GM18505 (cell line): ENCODE results near the gene CUBN.

Experiments
- ATAC-seq: cut with Tn5 transposase; IDR thresholded peaks from one replicate; pipeline ENCODE4 v1.9.1; 2021; ENCODE audit not compliant: unreplicated experiment
- POLR2A ChIP-seq: IDR thresholded peaks from 4 replicates; pipeline ENCODE4 v1.6.1; 2011; ENCODE audit warnings: borderline replicate concordance; ENCODE audit not compliant: insufficient read depth, insufficient read length; ENCODE audit errors: extremely low read depth

The CUBN gene

DNA sequence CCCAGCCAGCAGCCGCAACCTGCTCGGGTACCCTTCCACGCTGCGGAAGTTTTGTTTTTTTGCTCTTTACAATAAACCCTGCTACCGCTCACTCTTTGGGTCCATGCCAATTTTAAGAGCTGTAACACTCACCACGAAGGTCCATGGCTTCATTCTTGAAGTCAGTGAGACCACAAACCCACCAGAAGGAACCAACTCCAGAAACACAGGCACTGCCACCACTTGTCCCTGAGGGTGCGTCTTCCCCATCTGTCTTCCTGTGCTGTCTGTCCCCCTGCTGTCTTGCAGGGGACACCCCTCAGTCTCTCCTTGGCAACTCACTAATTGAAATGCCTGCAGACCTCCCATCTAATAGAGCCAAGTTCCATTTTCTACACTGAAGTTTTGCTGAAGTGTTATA is 263.8 kb downstream of the CUBN start:
- ATAC-seq, result no peak
- no peak for TF ChIP-seq POLR2A

DNA sequence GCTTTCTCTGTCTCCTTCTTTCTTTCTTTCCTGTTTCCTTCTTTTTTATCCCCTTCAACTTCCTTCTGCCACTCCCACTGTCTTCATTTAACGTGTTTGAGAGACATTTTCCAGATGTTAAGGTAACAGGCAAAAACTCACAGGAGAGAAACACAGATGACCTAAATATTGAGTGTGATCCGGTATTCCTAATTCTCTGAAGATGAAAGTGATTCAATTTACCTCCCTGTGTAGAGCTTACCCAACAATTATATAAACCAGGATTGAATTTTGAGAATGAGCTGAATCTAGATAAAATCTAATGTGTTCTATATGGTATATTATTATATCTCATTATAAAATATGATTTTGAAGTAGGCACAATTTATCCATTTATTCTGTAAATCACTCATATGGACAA is 265.8 kb downstream of the CUBN start:
- no peak for ATAC-seq
- TF ChIP-seq POLR2A, result no peak

DNA sequence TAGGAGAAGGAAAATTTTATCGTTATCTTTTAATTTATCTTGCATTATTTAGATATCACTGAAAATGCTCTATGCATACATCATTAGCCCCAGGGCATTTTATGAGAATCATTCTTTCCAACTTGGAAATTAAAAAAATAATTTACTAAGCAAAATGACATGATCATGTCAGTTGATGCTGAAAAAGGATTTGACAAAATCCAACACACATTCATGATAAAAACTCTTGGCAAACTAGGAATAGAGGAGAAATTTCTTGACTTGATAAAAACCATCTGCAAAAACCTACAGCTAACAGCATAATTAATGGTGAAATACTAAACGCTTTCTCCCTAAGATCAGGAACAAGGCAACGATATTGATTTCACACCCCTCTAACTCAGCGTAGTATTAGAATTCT is 272.2 kb downstream of the CUBN start:
- ATAC-seq, result no peak
- no peak for TF ChIP-seq POLR2A

DNA sequence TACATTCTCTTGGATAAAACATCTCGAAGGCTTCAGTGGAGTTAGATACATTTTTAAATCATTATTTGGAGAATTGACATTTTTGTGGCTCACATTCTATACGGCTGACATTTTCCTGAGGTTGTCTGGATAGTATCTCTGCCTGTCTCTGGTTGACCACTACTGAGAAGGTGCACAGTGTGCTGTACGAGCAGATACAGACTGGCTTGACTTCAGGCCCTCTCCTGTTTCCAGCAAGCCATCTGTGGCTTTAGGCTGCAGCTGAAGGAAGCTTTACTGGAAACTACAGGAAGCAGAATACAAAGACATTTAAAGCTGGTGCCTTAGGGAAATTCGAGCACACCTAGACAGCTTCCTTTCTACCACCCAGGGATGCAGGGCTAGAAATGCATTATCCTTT is 273.0 kb downstream of the CUBN start:
- no peak for ATAC-seq
- no peak for TF ChIP-seq POLR2A

DNA sequence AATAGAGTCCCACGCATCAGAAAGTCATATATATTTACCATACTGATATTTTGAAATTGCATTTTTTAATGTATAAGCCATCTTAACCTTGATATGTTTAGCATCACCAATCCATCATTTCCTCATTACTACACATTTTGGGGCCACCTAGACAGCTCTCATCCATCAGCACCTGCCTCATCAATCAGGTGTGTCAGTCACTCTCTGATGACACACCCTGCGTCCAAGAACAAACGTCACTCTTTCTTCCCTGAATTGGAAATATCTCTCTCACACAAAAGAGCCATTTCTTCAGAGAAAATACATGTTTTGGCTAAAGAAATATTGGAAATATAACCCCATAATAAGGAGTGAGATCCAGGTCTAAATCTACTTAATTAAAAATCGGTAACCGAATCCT is 273.5 kb downstream of the CUBN start:
- TF ChIP-seq POLR2A, result no peak
- no peak for ATAC-seq

DNA sequence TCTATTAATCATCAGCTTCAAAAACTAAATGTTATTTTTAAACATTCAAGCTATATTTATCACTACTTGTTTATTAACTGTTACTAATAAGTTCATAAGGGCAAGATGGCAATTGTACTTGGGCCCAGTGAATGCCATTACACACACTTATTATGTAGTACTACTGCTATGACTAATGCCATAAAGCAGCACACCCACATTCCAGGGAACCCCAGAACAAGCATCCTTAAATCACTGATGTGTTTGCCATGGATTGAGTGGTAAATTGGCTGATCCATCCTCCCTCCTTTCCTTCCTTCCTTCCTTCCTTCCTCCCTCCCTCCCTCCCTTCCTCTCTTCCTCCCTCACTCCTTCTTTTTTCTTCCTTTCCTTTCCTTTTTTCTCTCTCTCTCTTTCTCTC is 275.0 kb downstream of the CUBN start:
- no peak for TF ChIP-seq POLR2A
- ATAC-seq, result no peak

DNA sequence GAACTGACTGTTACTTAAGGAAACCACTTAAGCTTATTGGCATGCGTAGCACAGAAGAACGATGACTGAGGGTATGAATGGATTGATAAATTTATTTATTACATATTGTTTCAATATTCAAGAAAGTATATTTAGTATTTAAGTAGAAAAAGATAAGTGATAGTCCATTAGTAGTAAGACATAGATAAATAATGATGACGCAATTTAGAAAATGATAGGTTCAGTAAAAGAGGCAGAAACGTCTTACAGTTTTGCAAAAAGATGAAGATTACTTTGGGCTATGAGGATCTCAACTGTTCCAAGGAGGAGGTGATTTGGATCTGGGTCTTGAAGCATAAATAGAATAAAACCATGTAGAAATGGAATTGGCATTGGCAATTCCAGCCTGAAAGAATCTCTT is 275.8 kb downstream of the CUBN start:
- no peak for ATAC-seq
- TF ChIP-seq POLR2A, result no peak

DNA sequence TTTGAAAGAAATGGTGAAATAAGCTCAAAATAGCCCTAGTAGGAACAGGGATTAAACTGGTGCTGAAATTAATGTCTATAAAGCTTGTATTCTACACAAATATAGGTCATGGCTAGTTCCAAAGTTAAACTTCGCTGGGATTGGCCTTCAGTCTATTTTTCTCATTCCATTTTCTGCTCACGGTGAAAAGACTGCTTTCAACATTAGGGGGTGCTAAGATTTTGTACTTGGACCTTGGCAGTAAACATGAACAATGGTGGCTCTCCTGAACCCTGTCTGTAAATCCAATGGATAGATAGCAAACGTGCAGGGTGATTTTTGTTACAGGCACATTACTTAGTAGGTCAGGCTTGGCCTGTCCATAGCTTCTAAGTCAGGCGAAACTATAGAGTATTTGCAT is 276.4 kb downstream of the CUBN start:
- no peak for TF ChIP-seq POLR2A
- ATAC-seq, result no peak

DNA sequence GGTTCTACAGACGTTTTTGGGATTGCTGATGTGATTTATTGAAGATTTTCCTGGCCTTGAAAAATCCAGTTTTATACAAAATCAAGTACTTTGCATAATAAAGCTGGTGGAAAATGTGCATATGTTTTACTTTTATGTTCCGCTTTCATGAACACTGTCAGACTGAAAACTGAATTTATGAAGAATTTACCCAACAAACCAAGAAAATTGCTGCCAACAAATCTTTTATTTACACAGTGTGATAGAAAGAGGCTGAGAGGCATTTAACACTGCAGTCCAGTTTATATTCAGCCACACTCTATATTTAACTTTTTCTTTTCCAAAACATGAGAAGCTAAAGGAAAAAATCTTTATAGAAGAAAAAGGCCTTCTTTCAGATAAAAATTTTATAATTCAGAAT is 277.0 kb downstream of the CUBN start:
- no peak for ATAC-seq
- no peak for TF ChIP-seq POLR2A

DNA sequence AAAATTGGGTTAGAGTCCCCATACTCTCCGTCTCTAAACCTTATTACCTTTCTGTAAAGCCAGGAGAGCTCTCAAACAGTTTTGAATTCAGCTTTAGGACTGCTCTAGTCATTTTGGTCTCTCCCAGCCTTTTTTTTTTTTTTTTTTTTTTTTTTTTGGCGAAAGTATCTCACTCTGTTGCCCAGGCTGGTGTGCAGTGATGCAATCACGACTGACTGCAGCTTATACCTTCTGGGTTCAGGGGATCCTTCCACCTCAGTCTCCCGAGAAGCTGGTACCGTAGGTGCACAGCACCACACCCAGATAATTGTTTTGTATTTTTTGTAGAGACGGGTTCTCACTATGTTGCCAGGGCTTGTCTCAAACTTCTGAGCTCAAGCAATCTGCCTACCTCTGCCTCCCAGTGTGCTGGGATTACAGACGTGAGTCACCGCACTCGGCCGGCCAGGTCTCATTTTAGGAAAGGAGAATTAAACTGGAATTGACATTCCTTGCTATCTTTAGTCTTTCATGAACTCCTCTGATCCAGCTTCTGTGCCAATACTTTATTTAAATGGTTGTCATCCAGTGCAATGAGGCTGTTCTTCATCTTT is 281.0 kb downstream of the CUBN start:
- no peak for TF ChIP-seq POLR2A
- no peak for ATAC-seq

DNA sequence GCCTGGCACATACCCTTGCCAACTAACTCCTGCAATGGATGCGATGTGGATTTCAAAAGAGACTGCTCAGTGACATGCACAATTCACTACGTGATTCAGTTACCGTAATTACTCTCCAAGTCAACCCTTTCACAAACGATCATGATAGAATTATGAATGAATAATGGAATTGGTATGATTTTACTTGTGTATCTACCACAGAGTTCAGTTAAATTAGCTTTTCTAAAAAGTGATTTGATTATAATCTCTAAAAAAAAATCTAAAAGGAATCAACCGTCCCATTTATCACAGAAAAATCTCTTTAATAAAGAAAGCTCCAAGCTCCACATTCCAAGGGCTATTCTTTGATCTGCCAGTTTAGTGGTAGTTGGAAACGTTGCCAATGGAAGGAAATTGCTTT is 282.0 kb downstream of the CUBN start:
- no peak for TF ChIP-seq POLR2A
- no peak for ATAC-seq

DNA sequence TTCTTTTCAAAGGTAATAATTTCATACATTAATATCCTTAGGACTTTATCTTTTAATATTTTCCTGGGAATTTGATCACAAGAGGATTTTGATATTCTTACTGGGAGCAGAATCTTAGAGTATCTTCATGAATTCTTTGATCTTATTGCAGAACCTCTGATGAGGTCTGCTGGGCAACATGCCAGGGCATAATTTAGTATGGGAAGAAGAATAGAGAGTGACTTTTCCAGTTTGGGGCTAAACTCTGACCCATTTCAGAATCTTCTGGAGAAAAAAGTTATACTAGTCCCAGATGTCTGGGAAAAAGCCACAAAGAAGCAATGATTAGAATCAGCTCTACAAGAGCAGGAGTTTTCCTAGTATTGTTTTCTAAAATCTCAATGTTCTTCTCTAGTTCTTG is 284.4 kb downstream of the CUBN start:
- no peak for TF ChIP-seq POLR2A

DNA sequence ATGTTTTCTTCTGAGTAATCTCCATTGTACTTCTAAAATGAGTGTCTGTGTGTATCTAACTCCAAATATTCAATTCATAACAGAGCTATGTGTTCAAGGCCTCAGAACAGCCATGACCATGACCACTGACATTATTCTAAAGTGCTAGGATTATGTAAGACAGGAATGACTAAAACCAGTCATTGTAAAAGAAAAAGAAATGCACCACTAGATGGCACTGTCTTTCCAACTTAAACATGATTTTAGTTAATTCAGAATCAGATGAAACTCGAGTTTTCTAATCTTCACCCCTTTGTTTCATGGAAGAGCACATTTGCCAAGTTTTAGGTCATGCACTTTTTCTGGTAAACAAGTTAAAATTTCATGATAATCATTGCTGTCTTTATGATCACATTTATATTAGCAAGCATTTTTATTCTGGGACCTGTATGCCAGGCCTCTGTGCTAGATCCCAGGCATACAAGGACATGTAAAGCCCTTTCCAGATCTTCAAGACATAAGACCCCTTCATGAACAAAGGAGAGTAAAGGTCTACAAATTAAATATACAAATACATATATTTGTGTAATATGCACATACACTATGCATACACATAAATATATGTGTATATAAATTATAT is 286.2 kb downstream of the CUBN start:
- ATAC-seq, result no peak
- no peak for TF ChIP-seq POLR2A

More for the DNA sequence above, 284.4 kb downstream of the CUBN start:
- no peak for ATAC-seq

DNA sequence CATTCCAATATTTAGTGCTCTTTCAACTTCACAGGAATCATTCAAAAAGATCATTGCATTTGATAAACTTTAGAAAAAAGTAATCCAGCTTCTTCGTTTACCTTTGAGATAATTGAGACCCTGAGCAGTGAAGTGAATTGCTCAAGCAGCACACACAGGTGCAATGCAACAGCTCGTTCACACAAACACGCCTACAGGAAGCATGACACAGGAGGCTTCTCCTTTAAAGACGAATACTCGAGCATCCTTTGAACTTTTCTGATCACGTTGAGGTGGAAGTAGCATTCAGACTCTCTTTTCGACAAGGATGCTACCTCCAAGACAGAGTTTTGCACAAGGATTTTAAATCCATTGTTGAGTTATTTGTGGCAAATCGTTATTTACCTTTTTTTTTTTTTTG is 294.4 kb downstream of the CUBN start:
- no peak for ATAC-seq
- no peak for TF ChIP-seq POLR2A

DNA sequence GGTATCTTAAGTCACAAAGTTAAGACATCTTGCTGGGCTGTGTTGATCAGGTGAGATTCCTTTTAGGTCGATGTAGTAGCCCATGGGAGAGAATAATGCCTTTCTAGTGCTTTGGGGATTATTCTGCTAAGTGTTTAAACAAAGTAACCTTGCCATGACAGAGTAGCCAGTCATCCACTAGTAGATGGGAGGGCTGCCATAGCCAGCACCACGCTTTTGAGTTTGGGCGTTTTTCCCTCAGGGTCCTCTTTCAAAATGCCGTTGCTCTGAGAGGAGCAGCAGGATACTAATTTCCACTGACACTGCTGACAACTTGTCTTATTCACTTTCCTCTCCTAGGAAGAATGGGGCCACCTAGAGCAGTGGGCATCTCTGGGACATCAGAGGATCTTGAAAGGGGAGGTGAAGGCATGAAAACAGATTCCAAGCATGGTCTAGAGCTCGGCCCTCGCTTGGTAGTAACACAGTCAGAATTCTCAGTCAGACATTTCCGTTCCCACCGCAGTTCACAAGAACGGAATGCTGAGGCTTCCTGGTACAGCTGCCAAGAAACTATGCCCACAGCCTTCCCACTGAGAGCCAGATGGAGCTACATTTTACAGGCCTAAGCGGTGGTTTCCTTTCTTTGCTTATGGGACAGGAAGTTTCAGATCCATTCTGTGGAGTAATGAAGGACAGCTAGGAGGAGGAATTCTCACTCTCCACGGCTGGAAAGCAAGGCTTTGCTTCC is 297.1 kb downstream of the CUBN start:
- TF ChIP-seq POLR2A, result no peak
- no peak for ATAC-seq

DNA sequence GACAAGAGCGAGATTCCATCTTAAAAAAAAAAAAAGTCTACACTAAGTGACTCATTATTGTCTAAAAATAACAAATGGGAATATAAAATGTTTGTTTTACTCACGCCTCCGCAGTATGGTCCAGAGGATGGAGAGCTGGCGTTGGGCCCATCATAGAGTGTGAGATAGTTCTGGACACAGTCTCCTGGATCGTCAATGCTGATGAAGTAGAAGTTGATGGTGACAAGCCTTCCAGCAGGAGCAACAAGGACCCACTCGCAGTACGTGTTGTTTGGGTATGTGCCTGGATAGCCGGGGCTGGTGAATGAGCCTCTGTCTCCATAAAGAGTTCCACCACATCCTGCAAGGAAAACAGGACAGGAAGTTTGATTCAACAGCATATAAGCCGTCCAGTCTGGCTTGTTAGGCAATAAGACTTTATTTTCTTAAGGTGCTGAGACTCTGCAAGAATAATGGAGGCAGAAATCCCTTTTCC is 300.9 kb downstream of the CUBN start:
- TF ChIP-seq POLR2A, result no peak
- no peak for ATAC-seq
